ENCODE results near the gene TMEM165.

DNA sequence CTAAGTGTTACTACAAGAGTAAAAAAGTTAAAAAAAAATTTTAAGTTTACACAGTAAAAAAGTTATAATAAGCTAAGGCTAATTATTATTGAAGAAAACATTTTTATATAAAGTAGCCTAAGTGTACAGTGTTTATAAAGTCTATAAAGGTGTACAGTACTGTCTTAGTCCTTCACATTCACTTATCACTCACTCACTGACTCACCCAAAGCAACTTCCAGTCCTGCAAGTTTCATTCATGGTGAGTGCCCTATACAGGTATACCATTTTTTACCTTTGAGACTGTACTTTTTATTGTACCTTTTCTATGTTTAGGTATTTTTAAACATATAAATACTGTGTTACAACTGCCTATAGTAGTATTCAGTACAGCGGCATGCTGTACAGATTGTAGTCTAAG, 74.2 kb downstream of the TMEM165 start:
- TF ChIP-seq MAFK (IDR thresholded peaks at IDR 0.05; ENCODE audit: low read depth, low read length) (no peak), CTCF (conservative IDR thresholded peaks at IDR 0.05; ENCODE audit: low read depth, low read length) (no peak), SMC3 (IDR thresholded peaks at IDR 0.05; ENCODE audit: low read depth, low read length) (no peak), FOS (IDR thresholded peaks at IDR 0.05; ENCODE audit: low read depth, low read length) (no peak), USF2 (IDR thresholded peaks at IDR 0.05; ENCODE audit: low read depth, low read length) (no peak), POLR2A (IDR thresholded peaks at IDR 0.05; ENCODE audit: low read depth, low read length) (no peak), MAZ (IDR thresholded peaks at IDR 0.05; ENCODE audit: borderline replicate concordance, low read depth, low read length) (no peak), BHLHE40 (IDR thresholded peaks at IDR 0.05; ENCODE audit: low read depth, low read length) (no peak), CEBPB (IDR thresholded peaks at IDR 0.05; ENCODE audit: low read depth, low read length) (no peak)
